Upper lobe of left lung (tissue), 6 donors: Measurements from ENCODE around the gene CSNK2A2. TPM values are rescaled to one million over a fixed set of nuclear protein-coding genes. Genes with fewer than 3 reads are reported as not detected.

Experiments
- ATAC-seq, 2 donors: fragments of 200-7000 bp; cut with Tn5 transposase; one replicate each; pipeline ENCODE4 v1.9.1; 2022; ENCODE audit warnings: mild to moderate bottlenecking in 2 of 2, moderate library complexity in 2 of 2; ENCODE audit not compliant: low FRiP score in 2 of 2
- DNase-seq, 2 donors: peaks; one replicate each; pipeline ENCODE4 v3.0.0-alpha.2; 2019 to 2020
- H3K27ac ChIP-seq, 4 donors: fragments of 200-600 bp; sonication (generic); one replicate each; pipeline ENCODE4 v1.5.1; 2016 to 2019
- H3K27me3 ChIP-seq, 4 donors: fragments of 200-600 bp; sonication (generic); one replicate each; pipeline ENCODE4 v1.5.1; 2017 to 2019
- H3K36me3 ChIP-seq, 4 donors: fragments of 200-600 bp; sonication (generic); one replicate each; pipeline ENCODE4 v1.5.1; 2016 to 2019
- H3K4me1 ChIP-seq, 4 donors: fragments of 200-600 bp; sonication (generic); one replicate each; pipeline ENCODE4 v1.5.1; 2018 to 2019
- H3K4me3 ChIP-seq, 4 donors: fragments of 200-600 bp; sonication (generic); one replicate each; pipeline ENCODE4 v1.5.1; 2017 to 2019; ENCODE audit warnings: mild to moderate bottlenecking in 2 of 4, moderate library complexity in 1 of 4
- H3K9me3 ChIP-seq, 4 donors: fragments of 200-600 bp; sonication (generic); one replicate each; pipeline ENCODE4 v1.5.1; 2018 to 2019
- EP300 ChIP-seq, 4 donors: sonication (generic); formaldehyde crosslinking; IDR thresholded peaks; one replicate each; pipeline ENCODE4 v1.5.1; 2017; ENCODE audit warnings: antibody characterized with exemption in 4 of 4, control low read depth in 2 of 4
- POLR2A ChIP-seq, 4 donors: fragments of 450-650 bp; IDR thresholded peaks; one replicate each; pipeline ENCODE4 v1.5.1; 2016 to 2017; ENCODE audit warnings: antibody characterized with exemption in 4 of 4, mild to moderate bottlenecking in 2 of 4
- POLR2AphosphoS5 ChIP-seq, 2 donors: sonication (generic); formaldehyde crosslinking; IDR thresholded peaks; one replicate each; pipeline ENCODE4 v1.5.1; 2017; ENCODE audit warnings: antibody characterized with exemption in 2 of 2
- WGBS, 2 donors: methylation state at CpG; one replicate each; pipeline ENCODE4 v1.1.5; 2017 to 2018; 5-methylcytosine and 5-hydroxymethylcytosine counted together
- total RNA-seq, 6 donors: library from RNA; depleted of rRNA in 4 of 6; stranded (reverse); fragments of >200 nt in 4 of 6; gene quantifications; one replicate each; pipeline versions ENCODE4 v1.1.0 to v1.2.1, GENCODE V29; 2016 to 2021
- TF ChIP-seq, protein P1 (sequence below), 6 experiments: fragments of 450-650 bp in 4 of 6; fragments of 200-600 bp in 2 of 6; sonication (generic) in 2 of 6; IDR thresholded peaks; one replicate each; pipeline ENCODE4 v1.5.1; 2016 to 2019; ENCODE audit warnings: antibody characterized with exemption in 6 of 6
- donor health status: DM: no; HTN: no; CAD: no; lungs with moderate emphysema.
- donor health status: DM: no; HTN: yes; CAD: no; lungs with severe emphysema.

CSNK2A2 gene
- total RNA-seq, 6 donors from 2014 or later: 34.7 to 73.9 (median 46.1) TPM

DNA sequence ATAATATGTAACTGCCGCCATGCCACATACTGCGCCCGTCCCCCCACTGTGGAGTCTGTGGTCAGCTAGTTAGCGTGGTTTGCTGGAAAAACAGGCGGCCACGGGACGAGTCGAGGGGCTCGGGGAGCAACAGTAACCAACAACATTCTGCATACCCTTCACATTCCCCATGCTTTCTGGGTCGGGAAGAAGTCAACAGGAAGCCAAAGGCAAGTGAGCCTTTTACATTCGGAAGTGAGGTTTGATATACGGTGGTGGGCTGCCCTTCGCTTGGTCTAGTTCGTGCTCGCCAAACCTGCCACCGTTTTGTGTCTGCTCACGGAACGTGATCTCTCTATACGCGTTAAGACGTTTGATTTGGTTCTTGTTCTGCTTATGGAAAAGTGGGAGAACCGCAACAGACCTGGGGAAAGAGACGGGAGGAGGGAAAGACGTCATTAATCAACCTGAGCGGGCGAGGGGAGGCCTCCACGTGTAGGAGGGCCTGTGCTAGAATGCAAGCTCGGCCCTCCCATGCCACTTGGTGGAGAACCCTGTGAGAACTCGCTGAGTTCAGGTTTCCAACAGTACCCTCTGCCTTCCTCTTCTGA is 39.9 kb downstream of the CSNK2A2 start:
- Histone ChIP-seq H3K27me3 (no peaks in the 10 kb centered on the region), H3K4me3 (no peak overlapping the region), H3K27ac (no peak overlapping the region), H3K4me1 (no peaks in the 10 kb centered on the region), H3K9me3 (no peaks in the 10 kb centered on the region), H3K36me3 (peaks cover 10 to 55% (median 16%) of the 10 kb centered on the region in 4 donors)
- DNase-seq (no peak), ATAC-seq (no peak)
- TF ChIP-seq POLR2AphosphoS5 (IDR thresholded peaks at IDR 0.05) (no peak), EP300 (IDR thresholded peaks at IDR 0.05) (no peak), POLR2A (IDR thresholded peaks at IDR 0.05) (no peak)
- TF ChIP-seq, protein P1, sequence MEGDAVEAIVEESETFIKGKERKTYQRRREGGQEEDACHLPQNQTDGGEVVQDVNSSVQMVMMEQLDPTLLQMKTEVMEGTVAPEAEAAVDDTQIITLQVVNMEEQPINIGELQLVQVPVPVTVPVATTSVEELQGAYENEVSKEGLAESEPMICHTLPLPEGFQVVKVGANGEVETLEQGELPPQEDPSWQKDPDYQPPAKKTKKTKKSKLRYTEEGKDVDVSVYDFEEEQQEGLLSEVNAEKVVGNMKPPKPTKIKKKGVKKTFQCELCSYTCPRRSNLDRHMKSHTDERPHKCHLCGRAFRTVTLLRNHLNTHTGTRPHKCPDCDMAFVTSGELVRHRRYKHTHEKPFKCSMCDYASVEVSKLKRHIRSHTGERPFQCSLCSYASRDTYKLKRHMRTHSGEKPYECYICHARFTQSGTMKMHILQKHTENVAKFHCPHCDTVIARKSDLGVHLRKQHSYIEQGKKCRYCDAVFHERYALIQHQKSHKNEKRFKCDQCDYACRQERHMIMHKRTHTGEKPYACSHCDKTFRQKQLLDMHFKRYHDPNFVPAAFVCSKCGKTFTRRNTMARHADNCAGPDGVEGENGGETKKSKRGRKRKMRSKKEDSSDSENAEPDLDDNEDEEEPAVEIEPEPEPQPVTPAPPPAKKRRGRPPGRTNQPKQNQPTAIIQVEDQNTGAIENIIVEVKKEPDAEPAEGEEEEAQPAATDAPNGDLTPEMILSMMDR (IDR thresholded peaks at IDR 0.05): no peak
- WGBS, 2 donors: 86 to 87% methylated on average over 29 of the region's 29 CpGs

DNA sequence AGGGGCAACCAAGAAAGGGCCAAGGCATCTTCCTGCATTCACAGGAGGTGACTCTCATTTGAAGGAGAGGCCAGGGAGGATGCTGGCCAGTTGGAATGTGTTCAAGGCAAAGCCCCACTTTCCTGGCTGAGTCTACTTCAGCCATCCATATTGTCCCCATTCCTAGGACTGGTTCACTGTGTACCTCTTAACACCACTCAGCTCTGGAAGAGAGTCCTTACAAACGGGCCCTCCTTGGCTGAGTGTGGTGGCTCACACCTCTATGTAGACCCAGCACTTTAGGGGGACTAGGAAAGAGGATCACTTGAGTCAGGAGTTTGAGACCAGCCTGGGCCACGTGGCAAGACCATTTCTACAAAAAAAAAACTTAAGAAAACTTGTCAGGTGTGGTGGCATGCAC is 40.7 kb downstream of the CSNK2A2 start:
- no peak for ATAC-seq
- Histone ChIP-seq H3K36me3 (peaks cover 4 to 47% (median 13%) of the 10 kb centered on the region in 4 donors), H3K4me3 (no peak overlapping the region), H3K27me3 (no peaks in the 10 kb centered on the region), H3K4me1 (no peaks in the 10 kb centered on the region), H3K27ac (no peak overlapping the region), H3K9me3 (no peaks in the 10 kb centered on the region)
- 67 to 83% methylated on average over 2 of the region's 2 CpGs for WGBS, 2 donors
- TF ChIP-seq POLR2AphosphoS5 (IDR thresholded peaks at IDR 0.05) (no peak), POLR2A (IDR thresholded peaks at IDR 0.05) (no peak), EP300 (IDR thresholded peaks at IDR 0.05) (no peak)
- TF ChIP-seq, protein P1 (IDR thresholded peaks at IDR 0.05): no peak
- DNase-seq: peak in 1 of 2 donors; percentile 24

DNA sequence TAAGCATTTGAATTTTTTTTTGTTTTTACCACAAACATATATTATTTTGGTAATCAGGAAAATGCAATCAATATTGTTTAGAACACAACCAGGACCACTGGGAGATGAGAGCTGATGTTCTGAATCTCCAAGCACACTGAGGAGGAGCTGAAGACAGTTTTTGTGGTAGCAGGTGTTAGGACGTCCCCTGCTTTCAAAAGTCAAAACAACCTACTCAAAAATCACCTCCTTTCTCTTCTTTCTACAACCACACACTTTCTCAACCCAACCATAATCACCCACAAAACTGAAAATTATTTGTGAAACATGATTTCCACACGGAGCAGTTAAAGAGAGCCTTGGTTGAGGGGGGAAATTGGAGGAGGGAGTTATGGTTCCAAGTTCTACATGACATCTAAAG is 42.1 kb downstream of the CSNK2A2 start:
- no peaks in the 10 kb centered on the region for H3K4me1 ChIP-seq
- no peak overlapping the region for H3K27ac ChIP-seq
- no peak overlapping the region for H3K4me3 ChIP-seq
- peaks cover 0 to 34% (median 5%) of the 10 kb centered on the region in 4 donors for H3K36me3 ChIP-seq
- H3K27me3 ChIP-seq: no peaks in the 10 kb centered on the region
- no peak for DNase-seq
- TF ChIP-seq POLR2A (IDR thresholded peaks at IDR 0.05) (no peak), EP300 (IDR thresholded peaks at IDR 0.05) (no peak), POLR2AphosphoS5 (IDR thresholded peaks at IDR 0.05) (no peak)
- TF ChIP-seq, protein P1 (IDR thresholded peaks at IDR 0.05): no peak
- WGBS, 2 donors: 54 to 63% methylated on average over 2 of the region's 2 CpGs
- H3K9me3 ChIP-seq: no peaks in the 10 kb centered on the region
- no peak for ATAC-seq

DNA sequence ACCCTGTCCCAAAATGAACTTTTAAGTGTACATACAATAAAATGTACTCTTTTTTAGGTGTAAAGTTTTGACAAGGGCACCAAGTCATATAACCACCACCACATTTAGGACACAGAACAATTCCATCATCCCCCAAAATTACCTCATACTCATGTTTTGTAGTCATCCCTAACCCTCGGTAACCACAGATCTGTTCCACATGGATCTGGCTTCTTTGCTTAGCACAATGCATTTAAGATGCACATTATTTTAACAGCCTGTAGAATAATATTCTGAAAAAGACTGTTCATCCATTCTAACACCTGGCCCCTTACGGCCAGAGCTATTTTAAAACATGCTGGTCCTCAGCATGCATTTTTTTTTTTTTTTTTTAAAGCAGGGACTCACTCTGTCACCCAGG is 43.6 kb downstream of the CSNK2A2 start:
- ATAC-seq (no peak), DNase-seq (no peak)
- no peak overlapping the region for H3K4me3 ChIP-seq
- 91 to 93% methylated on average over 2 of the region's 2 CpGs for WGBS, 2 donors
- TF ChIP-seq EP300 (IDR thresholded peaks at IDR 0.05): no peak
- no peak for TF ChIP-seq POLR2A (IDR thresholded peaks at IDR 0.05)
- no peak for TF ChIP-seq POLR2AphosphoS5 (IDR thresholded peaks at IDR 0.05)
- no peaks in the 10 kb centered on the region for H3K9me3 ChIP-seq
- no peaks in the 10 kb centered on the region for H3K4me1 ChIP-seq
- H3K27ac ChIP-seq: no peak overlapping the region
- H3K27me3 ChIP-seq: no peaks in the 10 kb centered on the region
- H3K36me3 ChIP-seq: peaks cover 0 to 20% (median 3%) of the 10 kb centered on the region in 4 donors

DNA sequence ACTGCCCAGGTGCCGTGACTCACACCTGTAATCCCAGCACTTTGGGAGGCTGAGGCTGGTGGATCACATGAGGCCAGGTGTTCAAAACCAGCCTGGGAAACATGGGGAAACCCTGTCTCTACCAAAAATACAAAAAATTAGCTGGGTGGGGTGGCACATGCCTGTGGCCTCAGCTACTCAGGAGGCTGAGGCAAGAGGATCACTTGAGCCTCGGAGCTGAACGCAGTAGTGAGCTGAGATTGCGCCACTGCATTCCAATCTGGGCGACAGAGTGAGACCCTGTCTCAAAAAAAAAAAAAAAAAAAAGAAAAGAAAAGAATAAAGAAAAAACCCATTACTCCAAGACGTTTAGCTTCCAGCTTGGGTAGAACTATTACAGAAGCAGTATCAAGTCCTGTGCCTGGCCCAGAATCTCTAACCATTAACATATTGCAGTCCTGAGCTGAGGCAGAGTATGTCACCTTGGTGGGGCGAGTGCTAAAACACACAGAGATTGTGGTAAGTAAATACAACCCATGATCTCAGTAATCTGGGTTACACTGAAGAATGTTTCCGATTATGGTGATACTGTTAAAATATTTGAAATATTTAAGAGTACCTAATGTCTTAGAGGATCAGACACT is 45.5 kb downstream of the CSNK2A2 start:
- no peak overlapping the region for H3K27ac ChIP-seq
- TF ChIP-seq, protein P1 (IDR thresholded peaks at IDR 0.05): no peak
- no peak for TF ChIP-seq POLR2A (IDR thresholded peaks at IDR 0.05)
- no peak for TF ChIP-seq POLR2AphosphoS5 (IDR thresholded peaks at IDR 0.05)
- TF ChIP-seq EP300 (IDR thresholded peaks at IDR 0.05): no peak
- no peak for DNase-seq
- WGBS, 2 donors: 62 to 68% methylated on average over 8 of the region's 8 CpGs
- no peak overlapping the region for H3K4me3 ChIP-seq
- no peaks in the 10 kb centered on the region for H3K4me1 ChIP-seq
- ATAC-seq: no peak
- H3K36me3 ChIP-seq: no peaks in the 10 kb centered on the region
- H3K9me3 ChIP-seq: no peaks in the 10 kb centered on the region
- no peaks in the 10 kb centered on the region for H3K27me3 ChIP-seq
